Lower leg skin (tissue), 3 donors: ENCODE measurements around the gene ABL2.
"Not testable (repeated sequence)": the region's sequence is repeated elsewhere in the genome, so short reads cannot be mapped to it uniquely, and the experiment has no call there.

Experiments
- POLR2A ChIP-seq, 2 donors: fragments of 450-650 bp; IDR thresholded peaks; one replicate each; pipeline ENCODE4 v1.6.1; 2016 to 2017; ENCODE audit warnings: antibody characterized with exemption in 2 of 2, mild to moderate bottlenecking in 1 of 2, moderate library complexity in 1 of 2
- TF ChIP-seq, protein P1 (sequence below), 3 donors: fragments of 450-650 bp; IDR thresholded peaks; one replicate each; pipeline ENCODE4 v1.5.1; 2016; ENCODE audit warnings: antibody characterized with exemption in 3 of 3, mild to moderate bottlenecking in 3 of 3, moderate library complexity in 2 of 3

- TF ChIP-seq, protein P1, sequence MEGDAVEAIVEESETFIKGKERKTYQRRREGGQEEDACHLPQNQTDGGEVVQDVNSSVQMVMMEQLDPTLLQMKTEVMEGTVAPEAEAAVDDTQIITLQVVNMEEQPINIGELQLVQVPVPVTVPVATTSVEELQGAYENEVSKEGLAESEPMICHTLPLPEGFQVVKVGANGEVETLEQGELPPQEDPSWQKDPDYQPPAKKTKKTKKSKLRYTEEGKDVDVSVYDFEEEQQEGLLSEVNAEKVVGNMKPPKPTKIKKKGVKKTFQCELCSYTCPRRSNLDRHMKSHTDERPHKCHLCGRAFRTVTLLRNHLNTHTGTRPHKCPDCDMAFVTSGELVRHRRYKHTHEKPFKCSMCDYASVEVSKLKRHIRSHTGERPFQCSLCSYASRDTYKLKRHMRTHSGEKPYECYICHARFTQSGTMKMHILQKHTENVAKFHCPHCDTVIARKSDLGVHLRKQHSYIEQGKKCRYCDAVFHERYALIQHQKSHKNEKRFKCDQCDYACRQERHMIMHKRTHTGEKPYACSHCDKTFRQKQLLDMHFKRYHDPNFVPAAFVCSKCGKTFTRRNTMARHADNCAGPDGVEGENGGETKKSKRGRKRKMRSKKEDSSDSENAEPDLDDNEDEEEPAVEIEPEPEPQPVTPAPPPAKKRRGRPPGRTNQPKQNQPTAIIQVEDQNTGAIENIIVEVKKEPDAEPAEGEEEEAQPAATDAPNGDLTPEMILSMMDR (IDR thresholded peaks at IDR 0.05): not testable (repeated sequence)
- TF ChIP-seq POLR2A (IDR thresholded peaks at IDR 0.05): not testable (repeated sequence)
Observed at GRCh38 chr1:179221121-179221520, 8.4 kb downstream of the ABL2 start.
